Mesendoderm (in vitro differentiated cells): ENCODE measurements around the gene DHX16.

Experiments used
- DNase-seq: peaks from one replicate; pipeline ENCODE4 v3.0.0; 2013
- H2AK5ac ChIP-seq: 2 replicates; pipeline ENCODE4 v1.6.1; 2013; ENCODE audit warnings: low read length, inconsistent platforms
- H2BK120ac ChIP-seq: 2 replicates; pipeline ENCODE4 v1.6.1; 2013; ENCODE audit warnings: low read depth, mild to moderate bottlenecking, low read length, moderate library complexity, mixed read lengths
- H2BK15ac ChIP-seq: replicated peaks from 2 replicates; pipeline ENCODE4 v1.6.1; 2013; ENCODE audit warnings: low read depth, mild to moderate bottlenecking, moderate library complexity
- H2BK5ac ChIP-seq: 2 replicates; pipeline ENCODE4 v1.6.1; 2013; ENCODE audit warnings: low read length, inconsistent platforms
- H3K18ac ChIP-seq: 2 replicates; pipeline ENCODE4 v1.6.1; 2013; ENCODE audit warnings: mild to moderate bottlenecking, low read length, mixed read lengths
- H3K23ac ChIP-seq: one replicate; pipeline ENCODE4 v1.6.1; 2013; ENCODE audit warnings: low read length
- H3K27ac ChIP-seq: 2 replicates; pipeline ENCODE4 v1.5.1; 2013; ENCODE audit warnings: low read depth, mild to moderate bottlenecking, inconsistent platforms, low read length, moderate library complexity
- H3K27me3 ChIP-seq: 2 replicates; pipeline ENCODE4 v1.6.1; 2013; ENCODE audit warnings: low read length, control low read depth, mild to moderate bottlenecking, inconsistent platforms; ENCODE audit not compliant: insufficient read depth, poor library complexity
- H3K36me3 ChIP-seq: 2 replicates; pipeline ENCODE4 v1.6.1; 2013; ENCODE audit warnings: low read length, inconsistent platforms; ENCODE audit not compliant: control insufficient read depth, insufficient read depth
- H3K4ac ChIP-seq: one replicate; pipeline ENCODE4 v1.6.1; 2013; ENCODE audit warnings: low read depth, mild to moderate bottlenecking, low read length, moderate library complexity
- H3K4me1 ChIP-seq: 2 replicates; pipeline ENCODE4 v1.6.1; 2013; ENCODE audit warnings: low read depth, low read length, inconsistent platforms; ENCODE audit not compliant: control insufficient read depth
- H3K4me2 ChIP-seq: 2 replicates; pipeline ENCODE4 v1.6.1; 2013; ENCODE audit warnings: low read length
- H3K4me3 ChIP-seq: 2 replicates; pipeline ENCODE4 v1.5.1; 2013; ENCODE audit warnings: mild to moderate bottlenecking, low read length
- H3K56ac ChIP-seq: one replicate; pipeline ENCODE4 v1.6.1; 2013; ENCODE audit warnings: low read length
- H3K79me1 ChIP-seq: 2 replicates; pipeline ENCODE4 v1.6.1; 2013; ENCODE audit warnings: low read length, inconsistent platforms
- H3K79me2 ChIP-seq: 2 replicates; pipeline ENCODE4 v1.6.1; 2013; ENCODE audit warnings: mild to moderate bottlenecking, low read length; ENCODE audit not compliant: control insufficient read depth, insufficient read depth
- H3K9ac ChIP-seq: 2 replicates; pipeline ENCODE4 v1.6.1; 2013; ENCODE audit warnings: low read length, inconsistent platforms
- H4K5ac ChIP-seq: one replicate; pipeline ENCODE4 v1.6.1; 2013; ENCODE audit warnings: low read length
- H4K8ac ChIP-seq: one replicate; pipeline ENCODE4 v1.6.1; 2013; ENCODE audit warnings: low read depth, mild to moderate bottlenecking, control low read depth, low read length, moderate library complexity
- WGBS: extraction: QIAGEN DNeasy Blood & Tissue Kit; methylation state at CpG from one replicate; pipeline ENCODE4 v1.1.7; 2013; ENCODE audit warnings: low lambda C conversion rate, missing lambda C conversion rate; ENCODE audit not compliant: insufficient coverage; ENCODE audit errors: extremely low coverage; 5-methylcytosine and 5-hydroxymethylcytosine counted together

The DHX16 gene

GRCh38 chr6:30641048-30641447, 31.8 kb downstream of the DHX16 start:
- no peak overlapping the region for H4K8ac ChIP-seq
- H3K36me3 ChIP-seq, result peaks cover 7% of the 10 kb centered on the region
- WGBS, result no CpG with 5 or more reads among the region's 1 CpG
- H2BK15ac ChIP-seq, result no peak overlapping the region
- H4K5ac ChIP-seq, result no peak overlapping the region
- H3K9ac ChIP-seq, result no peak overlapping the region
- no peak overlapping the region for H2BK5ac ChIP-seq
- no peak overlapping the region for H3K23ac ChIP-seq
- no peak for DNase-seq
- no peak overlapping the region for H3K4me3 ChIP-seq
- peaks cover 9% of the 10 kb centered on the region for H3K79me1 ChIP-seq
- peaks cover 8% of the 10 kb centered on the region for H3K79me2 ChIP-seq
- no peaks in the 10 kb centered on the region for H3K27me3 ChIP-seq
- no peak overlapping the region for H3K4me2 ChIP-seq
- H3K27ac ChIP-seq, result no peak overlapping the region
- no peak overlapping the region for H2BK120ac ChIP-seq
- no peak overlapping the region for H3K56ac ChIP-seq
- peaks cover under 1% of the 10 kb centered on the region for H3K4me1 ChIP-seq
- H3K4ac ChIP-seq, result no peak overlapping the region
- no peak overlapping the region for H3K18ac ChIP-seq
- no peak overlapping the region for H2AK5ac ChIP-seq

- Histone ChIP-seq H2AK5ac (no peak overlapping the region), H4K5ac (no peak overlapping the region), H3K4me1 (no peaks in the 10 kb centered on the region), H3K27ac (no peak overlapping the region), H3K36me3 (peaks cover 7% of the 10 kb centered on the region), H3K4me2 (no peak overlapping the region), H2BK15ac (no peak overlapping the region), H3K18ac (no peak overlapping the region), H3K79me1 (peaks cover 5% of the 10 kb centered on the region), H3K56ac (no peak overlapping the region), H2BK120ac (no peak overlapping the region), H3K27me3 (no peaks in the 10 kb centered on the region), H3K4me3 (no peak overlapping the region), H3K9ac (no peak overlapping the region), H2BK5ac (no peak overlapping the region), H3K79me2 (peaks cover 3% of the 10 kb centered on the region), H3K4ac (no peak overlapping the region), H3K23ac (no peak overlapping the region), H4K8ac (no peak overlapping the region)
- DNase-seq, result no peak
- no CpG with 5 or more reads among the region's 10 CpGs for WGBS
Observed at GRCh38 chr6:30640481-30640880, 32.3 kb downstream of the DHX16 start.

- H4K8ac ChIP-seq, result peak overlapping the region; percentile 65
- no peak overlapping the region for H2BK15ac ChIP-seq
- no peaks in the 10 kb centered on the region for H3K79me2 ChIP-seq
- no peak overlapping the region for H3K27ac ChIP-seq
- H3K4me1 ChIP-seq, result no peaks in the 10 kb centered on the region
- peaks cover 8% of the 10 kb centered on the region for H3K36me3 ChIP-seq
- WGBS, result 100% methylated on average over 3 of the region's 3 CpGs
- H2BK120ac ChIP-seq, result no peak overlapping the region
- H3K9ac ChIP-seq, result no peak overlapping the region
- no peak overlapping the region for H2AK5ac ChIP-seq
- no peak overlapping the region for H3K4me3 ChIP-seq
- no peak overlapping the region for H3K23ac ChIP-seq
- no peaks in the 10 kb centered on the region for H3K79me1 ChIP-seq
- no peak overlapping the region for H2BK5ac ChIP-seq
- H3K56ac ChIP-seq, result no peak overlapping the region
- no peak overlapping the region for H3K18ac ChIP-seq
- no peak for DNase-seq
- no peak overlapping the region for H4K5ac ChIP-seq
- no peak overlapping the region for H3K4me2 ChIP-seq
- no peaks in the 10 kb centered on the region for H3K27me3 ChIP-seq
- H3K4ac ChIP-seq, result no peak overlapping the region
Observed at GRCh38 chr6:30635834-30636233, 37.0 kb downstream of the DHX16 start.

- peaks cover 7% of the 10 kb centered on the region for H3K79me1 ChIP-seq
- peak; percentile 88 for DNase-seq
- H3K27me3 ChIP-seq, result no peaks in the 10 kb centered on the region
- H3K9ac ChIP-seq, result peak within 1 kb of the TSS; percentile 92
- WGBS, result no CpG with 5 or more reads among the region's 36 CpGs
- no peak within 1 kb of the TSS for H2BK15ac ChIP-seq
- H4K8ac ChIP-seq, result no peak within 1 kb of the TSS
- peak within 1 kb of the TSS; percentile 41 for H3K18ac ChIP-seq
- peak within 1 kb of the TSS; percentile 46 for H3K4ac ChIP-seq
- no peak within 1 kb of the TSS for H4K5ac ChIP-seq
- H2AK5ac ChIP-seq, result peak within 1 kb of the TSS; percentile 8
- H2BK120ac ChIP-seq, result no peak within 1 kb of the TSS
- peak within 1 kb of the TSS; percentile 14 for H2BK5ac ChIP-seq
- H3K4me3 ChIP-seq, result peak within 1 kb of the TSS; percentile 85
- peak within 1 kb of the TSS; percentile 9 for H3K23ac ChIP-seq
- H3K4me1 ChIP-seq, result no peaks in the 10 kb centered on the region
- H3K27ac ChIP-seq, result no peak within 1 kb of the TSS
- H3K36me3 ChIP-seq, result peaks cover 9% of the 10 kb centered on the region
- H3K4me2 ChIP-seq, result peak within 1 kb of the TSS; percentile 91
- peak within 1 kb of the TSS; percentile 98 for H3K56ac ChIP-seq
- peaks cover 8% of the 10 kb centered on the region for H3K79me2 ChIP-seq
Observed at GRCh38 chr6:30626484-30627366, 46.1 kb downstream of the DHX16 start, which contains the start of gene ATAT1. ATAT1 (plus strand) TSS chr6:30626874.

GRCh38 chr6:30625511-30625910, 47.3 kb downstream of the DHX16 start:
- Histone ChIP-seq H3K4me2 (no peak overlapping the region), H3K36me3 (peaks cover 10% of the 10 kb centered on the region), H3K79me2 (peaks cover 8% of the 10 kb centered on the region), H3K4ac (no peak overlapping the region), H3K79me1 (peaks cover 7% of the 10 kb centered on the region), H4K8ac (no peak overlapping the region), H3K4me1 (no peaks in the 10 kb centered on the region), H3K27me3 (no peaks in the 10 kb centered on the region), H2BK120ac (no peak overlapping the region), H3K23ac (no peak overlapping the region), H2BK5ac (no peak overlapping the region), H3K4me3 (no peak overlapping the region), H3K18ac (no peak overlapping the region), H2AK5ac (no peak overlapping the region), H2BK15ac (no peak overlapping the region), H3K27ac (no peak overlapping the region), H3K9ac (no peak overlapping the region), H3K56ac (no peak overlapping the region), H4K5ac (no peak overlapping the region)
- DNase-seq, result no peak
- WGBS, result no CpG with 5 or more reads among the region's 8 CpGs
